GM12864 (cell line): ENCODE results near the gene PRRG1.
"Not testable (repeated sequence)": the region's sequence is repeated elsewhere in the genome, so short reads cannot be mapped to it uniquely, and the experiment has no call there.

ENCODE experiments used
- DNase-seq: peaks from one replicate; pipeline ENCODE4 v3.0.0-alpha.2; 2011; ENCODE audit warnings: low read depth
- H3K4me3 ChIP-seq: 2 replicates; pipeline ENCODE4 v1.5.1; 2011; ENCODE audit warnings: mild to moderate bottlenecking, low read depth, low read length, control low read depth
- TF ChIP-seq, protein P1 (sequence below): IDR thresholded peaks from 2 replicates; pipeline ENCODE4 v1.5.1; 2011; ENCODE audit warnings: low read depth, mild to moderate bottlenecking, moderate library complexity, low read length, control low read depth, inconsistent platforms; ENCODE audit errors: missing control alignments

PRRG1 gene

GRCh38 chrX:37349221-37350033 lies at the start of gene PRRG1:
PRRG1 (plus strand) TSS chrX:37349364; CDS start chrX:37406250, 56,886 bp downstream.
- no peak for DNase-seq
- TF ChIP-seq, protein P1, sequence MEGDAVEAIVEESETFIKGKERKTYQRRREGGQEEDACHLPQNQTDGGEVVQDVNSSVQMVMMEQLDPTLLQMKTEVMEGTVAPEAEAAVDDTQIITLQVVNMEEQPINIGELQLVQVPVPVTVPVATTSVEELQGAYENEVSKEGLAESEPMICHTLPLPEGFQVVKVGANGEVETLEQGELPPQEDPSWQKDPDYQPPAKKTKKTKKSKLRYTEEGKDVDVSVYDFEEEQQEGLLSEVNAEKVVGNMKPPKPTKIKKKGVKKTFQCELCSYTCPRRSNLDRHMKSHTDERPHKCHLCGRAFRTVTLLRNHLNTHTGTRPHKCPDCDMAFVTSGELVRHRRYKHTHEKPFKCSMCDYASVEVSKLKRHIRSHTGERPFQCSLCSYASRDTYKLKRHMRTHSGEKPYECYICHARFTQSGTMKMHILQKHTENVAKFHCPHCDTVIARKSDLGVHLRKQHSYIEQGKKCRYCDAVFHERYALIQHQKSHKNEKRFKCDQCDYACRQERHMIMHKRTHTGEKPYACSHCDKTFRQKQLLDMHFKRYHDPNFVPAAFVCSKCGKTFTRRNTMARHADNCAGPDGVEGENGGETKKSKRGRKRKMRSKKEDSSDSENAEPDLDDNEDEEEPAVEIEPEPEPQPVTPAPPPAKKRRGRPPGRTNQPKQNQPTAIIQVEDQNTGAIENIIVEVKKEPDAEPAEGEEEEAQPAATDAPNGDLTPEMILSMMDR, result no peak
- no peak within 1 kb of the TSS for H3K4me3 ChIP-seq

- TF ChIP-seq, protein P1, result no peak
- H3K4me3 ChIP-seq, result no peak overlapping the region
- no peak for DNase-seq
These were observed 46.6 kb upstream of the PRRG1 start for GRCh38 chrX:37302569-37302968.

GRCh38 chrX:37305238-37305637 lies 43.9 kb upstream of the PRRG1 start:
- not testable (repeated sequence) for DNase-seq, H3K4me3 ChIP-seq

GRCh38 chrX:37314531-37314930 lies 34.6 kb upstream of the PRRG1 start:
- no peak overlapping the region for H3K4me3 ChIP-seq
- TF ChIP-seq, protein P1, result no peak
- DNase-seq, result no peak

DNA sequence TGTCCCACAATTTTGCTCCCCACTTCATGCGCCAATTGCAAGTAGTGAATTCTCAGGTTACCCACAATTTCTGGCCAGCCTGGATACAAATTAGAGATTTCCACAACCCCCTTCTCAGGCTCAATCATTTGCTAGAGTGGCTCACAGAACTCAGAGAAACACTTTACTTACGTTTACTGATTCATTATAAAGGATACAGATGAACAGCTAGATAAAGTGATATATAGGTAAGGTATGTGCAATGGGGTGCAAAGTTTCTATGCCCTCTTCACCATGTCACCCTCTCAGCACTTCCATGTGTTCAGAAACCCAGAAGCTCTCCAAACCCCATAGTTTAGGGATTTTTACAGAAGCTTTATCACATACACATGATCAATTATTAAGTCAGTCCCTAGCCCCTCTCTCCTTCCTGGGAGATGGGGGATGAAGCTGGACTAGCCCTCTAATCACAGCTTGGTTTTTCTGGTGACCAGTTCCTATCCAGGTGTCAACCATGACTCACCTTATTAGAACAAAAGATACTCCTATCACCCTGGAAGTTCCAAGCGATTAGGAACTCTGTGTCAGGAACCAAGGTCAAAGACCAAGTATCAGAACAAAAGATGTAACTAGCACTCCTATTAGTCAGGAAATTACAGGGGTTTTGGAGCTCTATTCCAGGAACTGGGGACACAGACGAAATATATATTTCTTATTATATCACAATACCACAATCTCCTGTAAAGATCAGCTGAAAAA lies 33.5 kb upstream of the PRRG1 start:
- H3K4me3 ChIP-seq, result no peak overlapping the region
- TF ChIP-seq, protein P1, result no peak
- no peak for DNase-seq

DNA sequence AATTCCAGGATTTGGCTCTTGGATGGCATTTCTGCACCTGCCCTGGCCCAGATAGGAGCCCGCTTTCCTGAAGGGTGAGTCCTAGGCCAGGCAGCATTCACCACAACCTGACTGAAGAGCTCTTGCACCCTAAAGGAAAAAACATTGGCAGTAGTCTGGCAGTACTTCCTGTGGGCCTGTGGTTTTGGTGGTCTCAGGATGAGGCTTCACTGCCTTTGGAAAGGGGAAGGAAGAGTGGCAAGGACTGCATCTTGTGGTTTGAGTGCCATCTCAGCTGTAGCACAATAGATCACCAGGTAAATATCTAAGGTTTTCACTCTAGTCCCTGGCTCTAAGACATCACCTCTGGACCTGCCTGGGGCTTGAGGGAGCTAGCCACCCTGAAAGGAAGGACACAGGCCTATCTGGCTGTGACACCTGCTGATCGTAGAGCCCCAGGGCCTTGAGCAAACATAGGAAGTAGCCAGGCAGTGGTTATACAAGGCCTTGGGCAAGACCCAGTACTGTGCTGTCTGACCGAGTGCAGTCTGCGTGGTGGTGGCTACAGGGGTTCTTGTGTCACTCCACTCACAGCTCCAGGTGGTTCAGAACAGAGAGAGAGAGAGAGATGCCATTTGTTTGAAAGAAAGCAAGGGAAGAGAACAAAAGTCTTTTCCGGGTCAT lies 28.5 kb upstream of the PRRG1 start:
- DNase-seq, result no peak

More for the DNA sequence above, 28.5 kb upstream of the PRRG1 start:
- H3K4me3 ChIP-seq, result no peak overlapping the region
- TF ChIP-seq, protein P1, result no peak
